ENCODE data around the gene SLC39A12. TPM values are rescaled to one million over a fixed set of nuclear protein-coding genes. Genes with fewer than 3 reads are reported as not detected.

SLC39A12 gene
- polyA plus RNA-seq, 1 of the 3 experiments (the other 2 are of a cell fraction): not detected

DNA sequence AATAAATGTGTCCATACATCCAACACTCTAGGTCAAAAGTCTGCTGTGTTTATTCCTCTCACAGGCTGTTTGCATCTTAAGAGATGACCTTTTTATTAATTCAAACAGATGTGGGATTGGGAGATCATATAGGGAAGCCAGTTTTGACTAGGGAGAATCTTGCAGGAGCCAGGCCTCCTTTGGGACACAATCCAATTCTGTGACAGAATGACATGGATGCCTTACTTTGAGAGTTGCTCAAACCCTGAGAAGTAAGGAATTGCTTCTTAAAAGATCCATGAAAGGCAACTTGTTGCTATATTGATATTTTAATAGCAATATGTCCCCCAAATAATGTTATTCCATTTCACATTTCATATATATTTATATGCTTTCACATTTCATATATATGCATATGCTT is 135.0 kb downstream of the SLC39A12 start:
- DNase-seq: no peak
- no peak for TF ChIP-seq RFX5 (IDR thresholded peaks at IDR 0.05; ENCODE audit: low read length)
- TF ChIP-seq JUND (IDR thresholded peaks at IDR 0.05): no peak
- TF ChIP-seq RXRA (IDR thresholded peaks at IDR 0.05; ENCODE audit: borderline replicate concordance, low read depth): no peak
- no peak for TF ChIP-seq RAD21 (IDR thresholded peaks at IDR 0.05; ENCODE audit: low read length)
- TF ChIP-seq FOXJ3 (CRISPR knock-in tag; IDR thresholded peaks at IDR 0.05): no peak
- TF ChIP-seq POLR2AphosphoS5 (IDR thresholded peaks at IDR 0.05; ENCODE audit: low read depth, low read length): no peak
- no peak for TF ChIP-seq EP300 (IDR thresholded peaks at IDR 0.05; ENCODE audit: borderline replicate concordance in 1 of 2, low read depth in 1 of 2, low read length in 1 of 2)
- TF ChIP-seq SIN3A (IDR thresholded peaks at IDR 0.05; ENCODE audit: borderline replicate concordance, low read depth, low read length): no peak
- TF ChIP-seq EZH2phosphoT487 (IDR thresholded peaks at IDR 0.05; ENCODE audit: borderline replicate concordance, low read depth): no peak
- TF ChIP-seq MEF2A (IDR thresholded peaks at IDR 0.05; ENCODE audit: borderline replicate concordance, low read depth): no peak
- TF ChIP-seq ELF1 (IDR thresholded peaks at IDR 0.05): no peak
- TF ChIP-seq MXI1 (IDR thresholded peaks at IDR 0.05; ENCODE audit: low read depth, low read length): no peak
- Histone ChIP-seq H3K36me3 (replicated peaks in 1 of 2; ENCODE audit: control insufficient read depth in 1 of 2, insufficient read depth in 2 of 2, low read length in 1 of 2) (no peaks in the 10 kb centered on the region), H2AFZ (ENCODE audit: low read depth) (no peak overlapping the region), H3K9ac (no peak overlapping the region), H3F3A (replicated peaks; ENCODE audit: insufficient read depth) (no peaks in the 10 kb centered on the region), H3K9me3 (no peaks in the 10 kb centered on the region), H3K4me3 (ENCODE audit: low read depth in 2 of 2, low read length in 1 of 2) (no peak overlapping the region), H3K79me2 (ENCODE audit: insufficient read depth) (no peaks in the 10 kb centered on the region), H3K4me1 (ENCODE audit: control insufficient read depth in 1 of 2, insufficient read depth in 2 of 2, low read depth in 1 of 2, low read length in 1 of 2) (no peaks in the 10 kb centered on the region), H3K9me2 (no peaks in the 10 kb centered on the region), H3K27me3 (ENCODE audit: insufficient read depth) (peaks cover 5% of the 10 kb centered on the region; the same call in 1 of the 2 replicates), H3K4me2 (no peak overlapping the region), H3K27ac (ENCODE audit: low read depth in 2 of 2, low read length in 1 of 2) (no peak overlapping the region), H4K20me1 (ENCODE audit: insufficient read depth) (no peaks in the 10 kb centered on the region)
- POLR2A ChIA-PET: no interaction called here
- CTCF ChIA-PET: interaction anchor here (0.8 kb wide), 1 partner anchor 16 kb away, joined by 3 read pairs; no protein-coding TSS in a partner anchor

DNA sequence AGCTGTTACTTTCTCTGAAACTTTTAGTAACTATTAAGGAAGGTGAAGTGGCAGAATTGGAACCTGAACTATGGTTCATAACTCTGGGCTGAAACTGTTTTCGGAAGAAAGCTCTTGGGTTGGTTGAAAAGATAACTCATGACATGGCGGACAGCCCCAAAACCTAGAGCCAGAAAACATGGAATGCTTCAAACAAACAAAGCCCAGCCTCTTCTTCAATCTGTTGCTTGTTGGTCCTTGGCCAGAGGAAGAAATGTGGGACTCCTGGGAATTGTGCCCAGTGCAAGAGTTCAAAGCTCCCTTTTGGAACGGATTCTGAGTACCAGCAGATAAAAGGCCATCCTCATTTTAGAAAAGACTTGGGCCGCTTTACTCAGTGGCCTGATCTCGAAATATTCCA is 135.6 kb downstream of the SLC39A12 start:
- TF ChIP-seq FOXJ3 (CRISPR knock-in tag; IDR thresholded peaks at IDR 0.05) (no peak), CHD2 (IDR thresholded peaks at IDR 0.05; ENCODE audit: low read length, partially characterized antibody) (no peak), FOSL2 (IDR thresholded peaks at IDR 0.05; ENCODE audit: borderline replicate concordance, low read depth) (no peak), MEF2A (IDR thresholded peaks at IDR 0.05; ENCODE audit: borderline replicate concordance, low read depth) (no peak), FOXM1 (IDR thresholded peaks at IDR 0.05; ENCODE audit: low read depth) (no peak), PBX3 (IDR thresholded peaks at IDR 0.05) (no peak), SIN3A (IDR thresholded peaks at IDR 0.05; ENCODE audit: borderline replicate concordance, low read depth, low read length) (no peak)
- TF ChIP-seq, protein P1, sequence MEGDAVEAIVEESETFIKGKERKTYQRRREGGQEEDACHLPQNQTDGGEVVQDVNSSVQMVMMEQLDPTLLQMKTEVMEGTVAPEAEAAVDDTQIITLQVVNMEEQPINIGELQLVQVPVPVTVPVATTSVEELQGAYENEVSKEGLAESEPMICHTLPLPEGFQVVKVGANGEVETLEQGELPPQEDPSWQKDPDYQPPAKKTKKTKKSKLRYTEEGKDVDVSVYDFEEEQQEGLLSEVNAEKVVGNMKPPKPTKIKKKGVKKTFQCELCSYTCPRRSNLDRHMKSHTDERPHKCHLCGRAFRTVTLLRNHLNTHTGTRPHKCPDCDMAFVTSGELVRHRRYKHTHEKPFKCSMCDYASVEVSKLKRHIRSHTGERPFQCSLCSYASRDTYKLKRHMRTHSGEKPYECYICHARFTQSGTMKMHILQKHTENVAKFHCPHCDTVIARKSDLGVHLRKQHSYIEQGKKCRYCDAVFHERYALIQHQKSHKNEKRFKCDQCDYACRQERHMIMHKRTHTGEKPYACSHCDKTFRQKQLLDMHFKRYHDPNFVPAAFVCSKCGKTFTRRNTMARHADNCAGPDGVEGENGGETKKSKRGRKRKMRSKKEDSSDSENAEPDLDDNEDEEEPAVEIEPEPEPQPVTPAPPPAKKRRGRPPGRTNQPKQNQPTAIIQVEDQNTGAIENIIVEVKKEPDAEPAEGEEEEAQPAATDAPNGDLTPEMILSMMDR (IDR thresholded peaks at IDR 0.05): no peak
- TF ChIP-seq, protein P2, sequence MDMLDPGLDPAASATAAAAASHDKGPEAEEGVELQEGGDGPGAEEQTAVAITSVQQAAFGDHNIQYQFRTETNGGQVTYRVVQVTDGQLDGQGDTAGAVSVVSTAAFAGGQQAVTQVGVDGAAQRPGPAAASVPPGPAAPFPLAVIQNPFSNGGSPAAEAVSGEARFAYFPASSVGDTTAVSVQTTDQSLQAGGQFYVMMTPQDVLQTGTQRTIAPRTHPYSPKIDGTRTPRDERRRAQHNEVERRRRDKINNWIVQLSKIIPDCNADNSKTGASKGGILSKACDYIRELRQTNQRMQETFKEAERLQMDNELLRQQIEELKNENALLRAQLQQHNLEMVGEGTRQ (IDR thresholded peaks at IDR 0.05; ENCODE audit: borderline replicate concordance, low read depth, low read length): no peak
- no peaks in the 10 kb centered on the region for H3K4me1 ChIP-seq (ENCODE audit: control insufficient read depth in 1 of 2, insufficient read depth in 2 of 2, low read depth in 1 of 2, low read length in 1 of 2)

More for the DNA sequence above, 135.6 kb downstream of the SLC39A12 start:
- no peak overlapping the region for H3K4me3 ChIP-seq (ENCODE audit: low read depth in 2 of 2, low read length in 1 of 2)
- ChIA-PET POLR2A (no interaction called here), CTCF (interaction anchor here (0.8 kb wide), 1 partner anchor 16 kb away, joined by 3 read pairs; no protein-coding TSS in a partner anchor)
- H3K9me3 ChIP-seq: no peaks in the 10 kb centered on the region
- H3K27me3 ChIP-seq (ENCODE audit: insufficient read depth): 0 out of 2 replicates have a peak, but pooled peaks cover 5% of the 10 kb centered on the region
- no peak overlapping the region for H3K9ac ChIP-seq
- no peak overlapping the region for H2AFZ ChIP-seq (ENCODE audit: low read depth)
- no peaks in the 10 kb centered on the region for H3F3A ChIP-seq (replicated peaks; ENCODE audit: insufficient read depth)
- H3K36me3 ChIP-seq (replicated peaks in 1 of 2; ENCODE audit: control insufficient read depth in 1 of 2, insufficient read depth in 2 of 2, low read length in 1 of 2): no peaks in the 10 kb centered on the region
- no peak overlapping the region for H3K27ac ChIP-seq (ENCODE audit: low read depth in 2 of 2, low read length in 1 of 2)
- H3K9me2 ChIP-seq: no peaks in the 10 kb centered on the region
- WGBS (ENCODE audit: low lambda C conversion rate): 63% methylated on average over 5 of the region's 5 CpGs
- H3K79me2 ChIP-seq (ENCODE audit: insufficient read depth): no peaks in the 10 kb centered on the region
- H3K4me2 ChIP-seq: no peak overlapping the region
- H4K20me1 ChIP-seq (ENCODE audit: insufficient read depth): no peaks in the 10 kb centered on the region
- DNase-seq: no peak

Measured in SK-N-SH (cell line).